Anterior cingulate cortex (tissue), 58 donors: ENCODE data around the gene BCL2L12.

Experiments used
- DNase-seq, 58 donors: peaks; one replicate each; lab custom pipeline; 2025; lab: John Stamatoyannopoulos, UW

BCL2L12 gene

GRCh38 chr19:49641688-49642491, 23.8 kb upstream of the BCL2L12 start, which contains the start of gene SCAF1:
TSS of gene SCAF1 (plus strand) at chr19:49642209. CDS start at chr19:49645027, 2,818 bp downstream.
- peak; percentile 79 to 100 (median 99) for DNase-seq

GRCh38 chr19:49642492-49643035, 23.2 kb upstream of the BCL2L12 start:
- DNase-seq: no peak

- DNase-seq: no peak
These were observed 22.3 kb upstream of the BCL2L12 start for GRCh38 chr19:49643466-49643865.

GRCh38 chr19:49645592-49645991, 20.1 kb upstream of the BCL2L12 start:
- DNase-seq: no peak

- no peak for DNase-seq
These were observed 19.7 kb upstream of the BCL2L12 start for GRCh38 chr19:49645995-49646394.

GRCh38 chr19:49646586-49646985, 19.1 kb upstream of the BCL2L12 start:
- DNase-seq: no peak

GRCh38 chr19:49651029-49651819, 14.5 kb upstream of the BCL2L12 start:
- no peak for DNase-seq

GRCh38 chr19:49651820-49652550, 13.7 kb upstream of the BCL2L12 start:
- DNase-seq: no peak

GRCh38 chr19:49652551-49653465, 12.9 kb upstream of the BCL2L12 start:
- DNase-seq: no peak

GRCh38 chr19:49653466-49653806, 12.3 kb upstream of the BCL2L12 start:
- DNase-seq: no peak

- no peak for DNase-seq
These were observed 11.2 kb upstream of the BCL2L12 start for GRCh38 chr19:49654581-49654980.

- no peak for DNase-seq
These were observed 9.9 kb upstream of the BCL2L12 start for GRCh38 chr19:49655570-49656455.

- no peak for DNase-seq
These were observed 9.2 kb upstream of the BCL2L12 start for GRCh38 chr19:49656456-49657109.

- no peak for DNase-seq
These were observed 8.1 kb upstream of the BCL2L12 start for GRCh38 chr19:49657493-49658138.

- DNase-seq: no peak
These were observed 7.6 kb upstream of the BCL2L12 start for GRCh38 chr19:49658139-49658517.

GRCh38 chr19:49658566-49659442, 6.9 kb upstream of the BCL2L12 start:
- no peak for DNase-seq
